ENCODE data around the gene YIPF5. TPM values are rescaled to one million over a fixed set of nuclear protein-coding genes. Genes with fewer than 3 reads are reported as not detected.

The YIPF5 gene
- total RNA-seq, 1 experiment from 2014 or later: 59.2 TPM

GRCh38 chr5:144126707-144127106 lies 43.8 kb downstream of the YIPF5 start:
- H3K4me1 ChIP-seq: no peaks in the 10 kb centered on the region
- H3K27me3 ChIP-seq (replicated peaks; ENCODE audit: control insufficient read depth, insufficient read depth, low read length): no peaks in the 10 kb centered on the region; the same call in none of the 2 replicates
- H3K4me1 Mint-ChIP-seq (ENCODE audit: low read depth, unreplicated experiment): no peaks in the 10 kb centered on the region
- H3K4me3 Mint-ChIP-seq (ENCODE audit: unreplicated experiment): no peak overlapping the region
- ChIA-PET POLR2A (no interaction called here), CTCF (no interaction called here)
- H3K4me3 ChIP-seq (ENCODE audit: low read depth, low read length): no peak overlapping the region
- no peak overlapping the region for H3K27ac Mint-ChIP-seq (ENCODE audit: unreplicated experiment)
- TF ChIP-seq, protein P1, sequence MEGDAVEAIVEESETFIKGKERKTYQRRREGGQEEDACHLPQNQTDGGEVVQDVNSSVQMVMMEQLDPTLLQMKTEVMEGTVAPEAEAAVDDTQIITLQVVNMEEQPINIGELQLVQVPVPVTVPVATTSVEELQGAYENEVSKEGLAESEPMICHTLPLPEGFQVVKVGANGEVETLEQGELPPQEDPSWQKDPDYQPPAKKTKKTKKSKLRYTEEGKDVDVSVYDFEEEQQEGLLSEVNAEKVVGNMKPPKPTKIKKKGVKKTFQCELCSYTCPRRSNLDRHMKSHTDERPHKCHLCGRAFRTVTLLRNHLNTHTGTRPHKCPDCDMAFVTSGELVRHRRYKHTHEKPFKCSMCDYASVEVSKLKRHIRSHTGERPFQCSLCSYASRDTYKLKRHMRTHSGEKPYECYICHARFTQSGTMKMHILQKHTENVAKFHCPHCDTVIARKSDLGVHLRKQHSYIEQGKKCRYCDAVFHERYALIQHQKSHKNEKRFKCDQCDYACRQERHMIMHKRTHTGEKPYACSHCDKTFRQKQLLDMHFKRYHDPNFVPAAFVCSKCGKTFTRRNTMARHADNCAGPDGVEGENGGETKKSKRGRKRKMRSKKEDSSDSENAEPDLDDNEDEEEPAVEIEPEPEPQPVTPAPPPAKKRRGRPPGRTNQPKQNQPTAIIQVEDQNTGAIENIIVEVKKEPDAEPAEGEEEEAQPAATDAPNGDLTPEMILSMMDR (IDR thresholded peaks at IDR 0.05; ENCODE audit: insufficient read depth in 1 of 2, low read depth in 1 of 2, low read length in 1 of 2, severe bottlenecking in 1 of 2, unreplicated experiment in 1 of 2): no peak
- peaks cover 12% of the 10 kb centered on the region for H3K27me3 Mint-ChIP-seq (ENCODE audit: insufficient read depth, unreplicated experiment)
- no peaks in the 10 kb centered on the region for H3K36me3 ChIP-seq (ENCODE audit: control insufficient read depth, insufficient read depth, low read length)
- no peak for DNase-seq
- no peaks in the 10 kb centered on the region for H3K36me3 Mint-ChIP-seq (ENCODE audit: insufficient read depth, unreplicated experiment)
- BruUV-seq (replicated peaks): no TSS peak
- no peaks in the 10 kb centered on the region for H3K9me3 Mint-ChIP-seq (ENCODE audit: unreplicated experiment)
- H3K9me3 ChIP-seq: no peaks in the 10 kb centered on the region
- intact Hi-C loops (cut with micrococcal nuclease; ENCODE audit: unreplicated experiment): no loop called here

GRCh38 chr5:144125163-144125726 lies 45.2 kb downstream of the YIPF5 start:
- H3K9me3 ChIP-seq: no peaks in the 10 kb centered on the region
- H3K27me3 Mint-ChIP-seq (ENCODE audit: insufficient read depth, unreplicated experiment): peaks cover 14% of the 10 kb centered on the region
- no peaks in the 10 kb centered on the region for H3K9me3 Mint-ChIP-seq (ENCODE audit: unreplicated experiment)
- no peak overlapping the region for H3K27ac Mint-ChIP-seq (ENCODE audit: unreplicated experiment)
- H3K4me3 Mint-ChIP-seq (ENCODE audit: unreplicated experiment): no peak overlapping the region
- DNase-seq: no peak
- no peaks in the 10 kb centered on the region for H3K4me1 Mint-ChIP-seq (ENCODE audit: low read depth, unreplicated experiment)
- no peaks in the 10 kb centered on the region for H3K36me3 Mint-ChIP-seq (ENCODE audit: insufficient read depth, unreplicated experiment)
- H3K4me1 ChIP-seq: no peaks in the 10 kb centered on the region
- no TSS peak for BruUV-seq (replicated peaks)
- ChIA-PET CTCF (no interaction called here), POLR2A (no interaction called here)
- intact Hi-C loops (cut with micrococcal nuclease; ENCODE audit: unreplicated experiment): no loop called here
- H3K4me3 ChIP-seq (ENCODE audit: low read depth, low read length): no peak overlapping the region
- TF ChIP-seq, protein P1 (IDR thresholded peaks at IDR 0.05; ENCODE audit: insufficient read depth in 1 of 2, low read depth in 1 of 2, low read length in 1 of 2, severe bottlenecking in 1 of 2, unreplicated experiment in 1 of 2): no peak
- no peaks in the 10 kb centered on the region for H3K36me3 ChIP-seq (ENCODE audit: control insufficient read depth, insufficient read depth, low read length)
- no peaks in the 10 kb centered on the region; the same call in 1 of the 2 replicates for H3K27me3 ChIP-seq (replicated peaks; ENCODE audit: control insufficient read depth, insufficient read depth, low read length)

DNA sequence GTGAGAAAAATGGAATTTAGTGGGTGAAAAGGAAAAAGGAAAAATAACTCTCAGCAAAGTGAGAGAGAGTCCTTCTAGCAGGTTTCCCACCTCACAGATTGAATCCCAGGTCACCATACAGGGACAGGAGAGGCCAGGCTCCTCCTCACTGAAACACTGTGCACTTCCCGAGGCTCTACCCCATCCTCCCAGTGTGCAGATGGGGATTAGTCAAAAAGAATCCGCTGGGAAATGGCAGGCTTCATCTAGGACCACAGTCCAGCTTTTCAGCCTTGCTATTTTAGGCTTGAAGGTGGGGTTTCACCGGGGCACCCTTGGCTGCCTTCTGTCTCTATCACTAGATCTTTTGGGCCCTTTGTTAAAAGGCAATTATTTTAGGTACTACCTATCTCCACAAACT lies 47.8 kb downstream of the YIPF5 start:
- H3K4me1 ChIP-seq: no peaks in the 10 kb centered on the region
- H3K4me3 ChIP-seq (ENCODE audit: low read depth, low read length): no peak overlapping the region
- Mint-ChIP-seq H3K27ac (ENCODE audit: unreplicated experiment) (no peak overlapping the region), H3K4me3 (ENCODE audit: unreplicated experiment) (no peak overlapping the region), H3K27me3 (ENCODE audit: insufficient read depth, unreplicated experiment) (peaks cover 7% of the 10 kb centered on the region), H3K4me1 (ENCODE audit: low read depth, unreplicated experiment) (no peaks in the 10 kb centered on the region), H3K9me3 (ENCODE audit: unreplicated experiment) (no peaks in the 10 kb centered on the region), H3K36me3 (ENCODE audit: insufficient read depth, unreplicated experiment) (no peaks in the 10 kb centered on the region)
- CTCF ChIA-PET: no interaction called here
- POLR2A ChIA-PET: no interaction called here
- no TSS peak for BruUV-seq (replicated peaks)
- no peaks in the 10 kb centered on the region for H3K27me3 ChIP-seq (replicated peaks; ENCODE audit: control insufficient read depth, insufficient read depth, low read length)
- no peaks in the 10 kb centered on the region; the same call in 1 of the 2 replicates for H3K9me3 ChIP-seq
- intact Hi-C loops (cut with micrococcal nuclease; ENCODE audit: unreplicated experiment): no loop called here
- TF ChIP-seq, protein P1 (IDR thresholded peaks at IDR 0.05; ENCODE audit: insufficient read depth in 1 of 2, low read depth in 1 of 2, low read length in 1 of 2, severe bottlenecking in 1 of 2, unreplicated experiment in 1 of 2): no peak
- DNase-seq: no peak
- no peaks in the 10 kb centered on the region for H3K36me3 ChIP-seq (ENCODE audit: control insufficient read depth, insufficient read depth, low read length)
